ENCODE measurements around the gene CCL1. TPM values are rescaled to one million over a fixed set of nuclear protein-coding genes. Genes with fewer than 3 reads are reported as not detected.

CCL1 gene
- total and polyA plus RNA-seq, 9 of the 15 experiments (the other 6 are each of a cell fraction or from before 2014, with no cell fraction given), result 0.45 TPM; not detected in 8

- no peak for TF ChIP-seq MGA (IDR thresholded peaks at IDR 0.05)
Observed at GRCh38 chr17:34400301-34400931, 37.4 kb upstream of the CCL1 start (continued).

Measured in K562 (cell line).